Daoy (cell line): Measurements from ENCODE around the gene CHD9. TPM values are rescaled to one million over a fixed set of nuclear protein-coding genes. Genes with fewer than 3 reads are reported as not detected.
A peak's percentile ranks its signal among the peaks of the same experiment; 100 is the strongest.
"Not testable (repeated sequence)": the region's sequence is repeated elsewhere in the genome, so short reads cannot be mapped to it uniquely, and the experiment has no call there.

Source experiments
- DNase-seq: peaks from one replicate; pipeline ENCODE4 v3.0.0-alpha.2; 2015; ENCODE audit warnings: low read depth
- total RNA-seq: library from RNA; depleted of rRNA; stranded (reverse); fragments of >200 nt; shearing (Covaris generic); gene quantifications from 2 replicates; pipeline ENCODE4 v1.2.3, GENCODE V29; 2014

Gene CHD9
- total RNA-seq, 1 experiment from 2014 or later: 12.0 TPM

GRCh38 chr16:53207810-53208752 is 153.3 kb downstream of the CHD9 start:
- peak; percentile 6 for DNase-seq

GRCh38 chr16:53209429-53209828 is 154.6 kb downstream of the CHD9 start:
- no peak for DNase-seq

GRCh38 chr16:53209877-53210276 is 155.1 kb downstream of the CHD9 start:
- no peak for DNase-seq

- DNase-seq: no peak
Observed at GRCh38 chr16:53211253-53211652, 156.5 kb downstream of the CHD9 start.

- DNase-seq: no peak
Observed at GRCh38 chr16:53212893-53213223, 158.1 kb downstream of the CHD9 start.

GRCh38 chr16:53213542-53213941 is 158.8 kb downstream of the CHD9 start:
- DNase-seq: no peak

GRCh38 chr16:53216798-53217197 is 162.0 kb downstream of the CHD9 start:
- no peak for DNase-seq

- DNase-seq: no peak
Observed at GRCh38 chr16:53219371-53219770, 164.6 kb downstream of the CHD9 start.

- no peak for DNase-seq
Observed at GRCh38 chr16:53219795-53220454, 165.1 kb downstream of the CHD9 start.

- no peak for DNase-seq
Observed at GRCh38 chr16:53220585-53220984, 165.8 kb downstream of the CHD9 start.

GRCh38 chr16:53224951-53225533 is 170.3 kb downstream of the CHD9 start:
- DNase-seq: peak; percentile 10

GRCh38 chr16:53232826-53233529 is 178.2 kb downstream of the CHD9 start:
- no peak for DNase-seq

GRCh38 chr16:53234836-53235235 is 180.0 kb downstream of the CHD9 start:
- DNase-seq: no peak

- no peak for DNase-seq
Observed at GRCh38 chr16:53235851-53236250, 181.1 kb downstream of the CHD9 start.

GRCh38 chr16:53249331-53249730 is 194.5 kb downstream of the CHD9 start:
- no peak for DNase-seq

- DNase-seq: no peak
Observed at GRCh38 chr16:53257001-53257400, 202.2 kb downstream of the CHD9 start.

- DNase-seq: no peak
Observed at GRCh38 chr16:53258809-53259208, 204.0 kb downstream of the CHD9 start.

GRCh38 chr16:53261276-53261675 is 206.5 kb downstream of the CHD9 start:
- DNase-seq: no peak

- DNase-seq: no peak
Observed at GRCh38 chr16:53262645-53263044, 207.9 kb downstream of the CHD9 start.

GRCh38 chr16:53266156-53266555 is 211.4 kb downstream of the CHD9 start:
- DNase-seq: no peak

- DNase-seq: not testable (repeated sequence)
Observed at GRCh38 chr16:53278498-53278897, 223.7 kb downstream of the CHD9 start.

- no peak for DNase-seq
Observed at GRCh38 chr16:53281280-53281679, 226.5 kb downstream of the CHD9 start.
